Anterior cingulate cortex (tissue), 58 donors: ENCODE data around the gene PAPSS1.
"Not testable (repeated sequence)": the region's sequence is repeated elsewhere in the genome, so short reads cannot be mapped to it uniquely, and the experiment has no call there.

ENCODE experiments used
- DNase-seq, 58 donors: peaks; one replicate each; lab custom pipeline; 2025; lab: John Stamatoyannopoulos, UW

Gene PAPSS1

GRCh38 chr4:107729050-107729449, 9.0 kb upstream of the PAPSS1 start:
- not testable (repeated sequence) for DNase-seq

- not testable (repeated sequence) for DNase-seq
These were observed 6.3 kb upstream of the PAPSS1 start for GRCh38 chr4:107726131-107726925.

GRCh38 chr4:107725281-107725859, 5.3 kb upstream of the PAPSS1 start:
- no peak for DNase-seq

GRCh38 chr4:107723331-107723730, 3.3 kb upstream of the PAPSS1 start:
- DNase-seq: not testable (repeated sequence)

- DNase-seq: peak in 1 of 58 donors; percentile 11
These were observed 1.5 kb upstream of the PAPSS1 start for GRCh38 chr4:107721436-107722100.

- peak in 28 of 58 donors; percentile 25 to 70 (median 50) for DNase-seq
These were observed 670 bp downstream of the PAPSS1 start for GRCh38 chr4:107719207-107719921.

- peak in 1 of 58 donors; percentile 11 for DNase-seq
These were observed 1.6 kb downstream of the PAPSS1 start for GRCh38 chr4:107718351-107718965.

- no peak for DNase-seq
These were observed 5.8 kb downstream of the PAPSS1 start for GRCh38 chr4:107714256-107714655.

- no peak for DNase-seq
These were observed 7.8 kb downstream of the PAPSS1 start for GRCh38 chr4:107712236-107712635.

- DNase-seq: no peak
These were observed 8.2 kb downstream of the PAPSS1 start for GRCh38 chr4:107711831-107712230.

GRCh38 chr4:107710493-107711459, 9.3 kb downstream of the PAPSS1 start:
- DNase-seq: no peak

GRCh38 chr4:107709916-107710315, 10.1 kb downstream of the PAPSS1 start:
- DNase-seq: no peak

GRCh38 chr4:107708225-107708624, 11.8 kb downstream of the PAPSS1 start:
- DNase-seq: no peak

GRCh38 chr4:107705742-107706556, 14.1 kb downstream of the PAPSS1 start:
- DNase-seq: no peak

- no peak for DNase-seq
These were observed 18.5 kb downstream of the PAPSS1 start for GRCh38 chr4:107701565-107701964.

GRCh38 chr4:107699466-107700206, 20.4 kb downstream of the PAPSS1 start:
- no peak for DNase-seq

GRCh38 chr4:107696187-107696586, 23.8 kb downstream of the PAPSS1 start:
- not testable (repeated sequence) for DNase-seq

GRCh38 chr4:107693132-107693531, 26.9 kb downstream of the PAPSS1 start:
- no peak for DNase-seq
